ENCODE measurements around the gene PLAAT5.

GRCh38 chr11:63523151-63523550 is 32.2 kb upstream of the PLAAT5 start:
- TF ChIP-seq, protein P1, sequence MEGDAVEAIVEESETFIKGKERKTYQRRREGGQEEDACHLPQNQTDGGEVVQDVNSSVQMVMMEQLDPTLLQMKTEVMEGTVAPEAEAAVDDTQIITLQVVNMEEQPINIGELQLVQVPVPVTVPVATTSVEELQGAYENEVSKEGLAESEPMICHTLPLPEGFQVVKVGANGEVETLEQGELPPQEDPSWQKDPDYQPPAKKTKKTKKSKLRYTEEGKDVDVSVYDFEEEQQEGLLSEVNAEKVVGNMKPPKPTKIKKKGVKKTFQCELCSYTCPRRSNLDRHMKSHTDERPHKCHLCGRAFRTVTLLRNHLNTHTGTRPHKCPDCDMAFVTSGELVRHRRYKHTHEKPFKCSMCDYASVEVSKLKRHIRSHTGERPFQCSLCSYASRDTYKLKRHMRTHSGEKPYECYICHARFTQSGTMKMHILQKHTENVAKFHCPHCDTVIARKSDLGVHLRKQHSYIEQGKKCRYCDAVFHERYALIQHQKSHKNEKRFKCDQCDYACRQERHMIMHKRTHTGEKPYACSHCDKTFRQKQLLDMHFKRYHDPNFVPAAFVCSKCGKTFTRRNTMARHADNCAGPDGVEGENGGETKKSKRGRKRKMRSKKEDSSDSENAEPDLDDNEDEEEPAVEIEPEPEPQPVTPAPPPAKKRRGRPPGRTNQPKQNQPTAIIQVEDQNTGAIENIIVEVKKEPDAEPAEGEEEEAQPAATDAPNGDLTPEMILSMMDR (conservative IDR thresholded peaks at IDR 0.05; ENCODE audit: low read depth, low read length), result no peak
- no peak for TF ChIP-seq EZH2 (IDR thresholded peaks at IDR 0.05; ENCODE audit: borderline replicate concordance, low read depth, low read length, poor library complexity, severe bottlenecking)
